Large intestine (tissue), 3 donors: ENCODE data around the gene ZNF865. TPM values are rescaled to one million over a fixed set of nuclear protein-coding genes. Genes with fewer than 3 reads are reported as not detected.

Source experiments
- DNase-seq, 2 donors: peaks; one replicate each; pipeline versions ENCODE4 v3.0.0 to v3.0.0-alpha.2; 2013
- H3K27ac ChIP-seq: one replicate; pipeline ENCODE4 v1.5.1; 2013; ENCODE audit warnings: low read length
- H3K27me3 ChIP-seq: 2 replicates; pipeline ENCODE4 v1.6.1; 2013; ENCODE audit warnings: low read length; ENCODE audit not compliant: control insufficient read depth, insufficient read depth
- H3K36me3 ChIP-seq: 2 replicates; pipeline ENCODE4 v1.6.1; 2013; ENCODE audit warnings: low read length; ENCODE audit not compliant: control insufficient read depth, insufficient read depth
- H3K4me1 ChIP-seq: one replicate; pipeline ENCODE4 v1.6.1; 2013; ENCODE audit warnings: low read length; ENCODE audit not compliant: control insufficient read depth, insufficient read depth
- H3K4me3 ChIP-seq: one replicate; pipeline ENCODE4 v1.5.1; 2013; ENCODE audit warnings: low read length
- H3K9me3 ChIP-seq: one replicate; pipeline ENCODE4 v1.6.1; 2013; ENCODE audit warnings: mild to moderate bottlenecking, low read depth, low read length, moderate library complexity; ENCODE audit not compliant: control insufficient read depth
- WGBS: methylation state at CpG from one replicate; pipeline ENCODE4 v1.1.5; 2013; ENCODE audit warnings: low lambda C conversion rate; ENCODE audit not compliant: insufficient coverage; 5-methylcytosine and 5-hydroxymethylcytosine counted together
- polyA plus RNA-seq: library from polyadenylated mRNA; unstranded; fragments of 120-200 nt; gene quantifications from one replicate; pipeline ENCODE4 v1.2.1, GENCODE V29; 2013

The ZNF865 gene
- polyA plus RNA-seq, 1 donor = 10.4 TPM

DNA sequence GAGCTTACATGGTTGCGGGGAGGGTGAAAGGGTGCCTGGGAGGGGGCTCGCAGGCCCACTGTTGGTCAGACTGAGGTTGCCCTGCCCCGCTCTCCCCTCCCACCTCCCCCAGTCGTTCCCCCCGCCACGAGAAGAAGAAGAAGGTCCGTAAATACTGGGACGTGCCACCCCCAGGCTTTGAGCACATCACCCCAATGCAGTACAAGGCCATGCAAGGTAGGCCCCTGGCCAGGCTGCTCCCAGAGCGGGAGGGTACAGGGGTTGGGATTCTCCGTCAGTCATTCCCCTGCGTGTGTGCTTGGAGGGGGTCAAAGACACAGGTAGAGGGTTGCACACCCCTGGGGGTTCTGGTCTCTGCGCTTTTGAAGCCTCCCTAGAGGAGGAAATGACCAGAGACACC, 55.0 kb downstream of the ZNF865 start:
- Histone ChIP-seq H3K27me3 (no peaks in the 10 kb centered on the region), H3K4me3 (no peak overlapping the region), H3K27ac (no peak overlapping the region), H3K4me1 (peaks cover 14% of the 10 kb centered on the region), H3K36me3 (peaks cover 66% of the 10 kb centered on the region), H3K9me3 (no peaks in the 10 kb centered on the region)
- no CpG with 5 or more reads among the region's 12 CpGs for WGBS
- no peak for DNase-seq

DNA sequence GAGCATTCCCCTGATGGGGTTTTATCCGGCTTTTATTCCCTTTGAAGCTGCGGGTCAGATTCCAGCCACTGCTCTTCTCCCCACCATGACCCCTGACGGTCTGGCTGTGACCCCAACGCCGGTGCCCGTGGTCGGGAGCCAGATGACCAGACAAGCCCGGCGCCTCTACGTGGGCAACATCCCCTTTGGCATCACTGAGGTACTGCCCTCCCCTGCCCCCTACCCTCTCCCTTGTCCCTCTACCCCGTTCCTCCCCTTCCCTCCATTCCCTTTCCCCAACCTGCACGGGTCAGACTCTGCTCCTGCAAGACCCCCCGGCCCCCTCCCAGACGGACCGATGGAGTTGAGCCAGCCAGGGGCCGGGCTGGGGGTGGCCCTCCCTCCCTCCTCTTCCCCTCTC, 55.5 kb downstream of the ZNF865 start:
- Histone ChIP-seq H3K27me3 (no peaks in the 10 kb centered on the region), H3K27ac (no peak overlapping the region), H3K36me3 (peaks cover 69% of the 10 kb centered on the region), H3K4me3 (no peak overlapping the region), H3K4me1 (peaks cover 14% of the 10 kb centered on the region), H3K9me3 (no peaks in the 10 kb centered on the region)
- DNase-seq = no peak
- no CpG with 5 or more reads among the region's 16 CpGs for WGBS

DNA sequence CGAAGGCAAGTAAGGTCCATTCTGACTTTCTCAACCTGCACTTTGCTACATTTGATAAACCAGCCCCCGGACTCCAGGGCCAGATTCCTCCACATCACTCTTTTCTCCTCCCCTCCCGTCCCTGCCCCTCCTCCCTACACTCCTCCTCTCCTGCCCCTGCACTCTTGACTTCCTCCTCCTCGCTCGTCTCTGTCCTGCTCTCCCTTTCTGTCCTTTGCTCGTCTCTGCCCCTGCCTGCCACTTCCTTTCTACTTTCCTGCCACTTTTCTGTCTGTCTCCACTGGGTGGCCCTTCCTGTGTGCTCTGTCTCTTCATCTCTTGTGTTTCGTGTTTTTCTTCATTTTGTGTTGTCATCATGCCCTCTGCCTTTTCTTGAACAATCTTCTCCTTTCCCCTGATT, 56.4 kb downstream of the ZNF865 start:
- H3K27ac ChIP-seq = no peak overlapping the region
- no peaks in the 10 kb centered on the region for H3K9me3 ChIP-seq
- no peaks in the 10 kb centered on the region for H3K27me3 ChIP-seq
- no peak for DNase-seq
- H3K4me3 ChIP-seq = no peak overlapping the region
- peaks cover 78% of the 10 kb centered on the region for H3K36me3 ChIP-seq
- peaks cover 12% of the 10 kb centered on the region for H3K4me1 ChIP-seq
- WGBS = 70% methylated on average over 4 of the region's 7 CpGs

DNA sequence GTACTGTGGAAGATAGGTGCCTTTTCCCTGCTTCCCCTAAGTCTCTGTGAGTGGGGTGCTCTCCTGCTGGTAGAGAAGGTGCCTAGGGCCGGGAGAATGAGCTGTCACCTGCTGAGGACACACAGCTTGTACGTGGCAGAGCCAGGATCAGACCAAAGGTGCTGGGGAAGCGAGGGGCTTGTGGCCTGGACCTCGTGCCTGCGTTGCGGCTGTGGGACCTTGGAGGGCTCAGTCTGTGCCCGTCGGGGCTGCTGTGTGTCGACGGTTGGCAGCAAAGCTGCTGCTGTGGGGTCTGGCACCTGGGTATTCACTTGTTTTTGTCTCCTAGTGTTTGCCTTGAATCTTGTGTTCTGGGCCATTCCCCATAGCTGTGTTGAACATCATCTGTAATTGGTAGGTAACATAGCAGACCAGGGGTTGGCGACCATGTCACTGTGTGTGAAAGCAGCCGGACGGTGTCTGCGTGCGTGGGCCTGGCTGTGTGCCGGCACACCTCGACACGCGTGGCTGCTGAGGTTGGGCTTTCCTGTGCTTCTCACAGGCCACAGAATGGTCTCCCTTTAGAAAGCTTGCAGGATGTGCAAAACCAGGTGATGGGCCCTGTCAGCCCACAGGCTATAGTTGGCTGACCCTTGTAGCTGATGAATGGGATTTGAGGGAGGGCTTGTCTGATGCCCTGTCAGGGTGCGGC, 58.5 kb downstream of the ZNF865 start:
- Histone ChIP-seq H3K36me3 (peaks cover 89% of the 10 kb centered on the region), H3K9me3 (no peaks in the 10 kb centered on the region), H3K4me3 (no peak overlapping the region), H3K27me3 (no peaks in the 10 kb centered on the region), H3K4me1 (peaks cover 19% of the 10 kb centered on the region), H3K27ac (no peak overlapping the region)
- DNase-seq = no peak
- WGBS = no CpG with 5 or more reads among the region's 20 CpGs

DNA sequence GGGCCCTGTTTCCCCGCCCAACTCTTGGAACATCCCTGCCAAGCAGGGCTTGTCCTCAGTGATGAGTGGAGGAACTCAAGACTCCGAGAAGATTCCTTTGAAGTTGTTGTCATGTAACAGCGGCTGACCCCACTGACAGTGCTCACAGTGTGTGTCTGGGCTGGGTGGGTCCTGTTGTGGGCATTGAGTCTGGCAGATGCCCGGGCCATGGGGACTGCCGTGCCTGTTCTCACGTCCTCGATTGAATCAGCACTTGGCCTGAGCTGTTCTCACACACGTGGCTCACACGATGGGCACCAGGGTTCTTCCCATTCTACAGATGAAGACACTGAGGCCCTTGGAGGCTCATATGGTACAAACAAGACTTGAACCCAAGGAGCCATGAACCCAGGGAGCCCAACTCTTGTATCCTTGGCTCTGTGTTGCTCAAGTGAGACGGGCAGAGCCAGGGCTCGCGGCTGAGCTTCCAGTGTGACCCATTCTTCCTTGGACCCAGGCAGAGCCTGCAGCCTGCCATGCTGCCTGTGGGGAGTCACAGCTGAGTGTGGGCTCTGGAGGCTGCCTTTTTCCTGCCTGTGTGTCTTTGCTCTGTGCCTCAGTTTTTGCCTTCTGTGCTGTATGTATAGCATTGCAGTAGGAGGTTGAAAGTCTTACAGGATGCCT, 61.0 kb downstream of the ZNF865 start:
- WGBS = no CpG with 5 or more reads among the region's 12 CpGs
- Histone ChIP-seq H3K4me1 (peaks cover 19% of the 10 kb centered on the region), H3K27ac (no peak overlapping the region), H3K36me3 (peaks cover 87% of the 10 kb centered on the region), H3K9me3 (no peaks in the 10 kb centered on the region), H3K4me3 (no peak overlapping the region), H3K27me3 (no peaks in the 10 kb centered on the region)
- no peak for DNase-seq

Other genes with a start within 250 kb of the ZNF865 start
- gene GARIN5B, start 242.4 kb upstream of the ZNF865 start, polyA plus RNA-seq = 0.03 TPM
- 0.66 TPM for gene IL11, start 235.2 kb upstream of the ZNF865 start, polyA plus RNA-seq
- gene TMEM190, start 228.8 kb upstream of the ZNF865 start, polyA plus RNA-seq = 0.93 TPM
- gene TMEM238, start 221.4 kb upstream of the ZNF865 start, polyA plus RNA-seq = 8.7 TPM
- gene RPL28, start 219.7 kb upstream of the ZNF865 start, polyA plus RNA-seq = 2,127 TPM
- 29.9 TPM for gene UBE2S, start 197.9 kb upstream of the ZNF865 start, polyA plus RNA-seq
- gene SHISA7, start 162.3 kb upstream of the ZNF865 start, polyA plus RNA-seq = 1.1 TPM
- 30.4 TPM for gene ISOC2, start 144.0 kb upstream of the ZNF865 start, polyA plus RNA-seq
- not detected for gene C19orf85, start 140.9 kb upstream of the ZNF865 start, polyA plus RNA-seq
- 5.6 TPM for gene ZNF628, start 129.0 kb upstream of the ZNF865 start, polyA plus RNA-seq
- 14.0 TPM for gene NAT14, start 120.5 kb upstream of the ZNF865 start, polyA plus RNA-seq
- 4.0 TPM for gene SSC5D, start 117.2 kb upstream of the ZNF865 start, polyA plus RNA-seq
- gene SBK2, start 68.5 kb upstream of the ZNF865 start, polyA plus RNA-seq = 0.66 TPM
- gene SBK3, start 60.1 kb upstream of the ZNF865 start, polyA plus RNA-seq = 0.15 TPM
- 14.9 TPM for gene ZNF579, start 24.8 kb upstream of the ZNF865 start, polyA plus RNA-seq
- gene FIZ1, start 6.1 kb upstream of the ZNF865 start, polyA plus RNA-seq = 13.9 TPM
- 18.9 TPM for gene ZNF524, start 5.4 kb upstream of the ZNF865 start, polyA plus RNA-seq
- gene ZNF784, start 18.9 kb downstream of the ZNF865 start, polyA plus RNA-seq = 15.6 TPM
- 31.3 TPM for gene ZNF580, start 35.4 kb downstream of the ZNF865 start, polyA plus RNA-seq
- 29.1 TPM for gene ZNF581, start 38.0 kb downstream of the ZNF865 start, polyA plus RNA-seq
- 11.6 TPM for gene CCDC106, start 42.6 kb downstream of the ZNF865 start, polyA plus RNA-seq
- gene U2AF2, start 49.4 kb downstream of the ZNF865 start, polyA plus RNA-seq = 167 TPM
- 153 TPM for gene EPN1, start 69.6 kb downstream of the ZNF865 start, polyA plus RNA-seq
- gene NLRP9, start 132.8 kb downstream of the ZNF865 start, polyA plus RNA-seq = not detected
- 0.15 TPM for gene RFPL4A, start 153.4 kb downstream of the ZNF865 start, polyA plus RNA-seq
- gene RFPL4AL1, start 163.5 kb downstream of the ZNF865 start, polyA plus RNA-seq = not detected
- gene NLRP11, start 226.4 kb downstream of the ZNF865 start, polyA plus RNA-seq = 0.04 TPM
- gene NLRP4, start 230.9 kb downstream of the ZNF865 start, polyA plus RNA-seq = not detected